Left lung (tissue), 10 donors: ENCODE data around the gene MTARC1. TPM values are rescaled to one million over a fixed set of nuclear protein-coding genes. Genes with fewer than 3 reads are reported as not detected.

Experiments
- ATAC-seq: fragments of 200-7000 bp; cut with Tn5 transposase; one replicate; pipeline ENCODE4 v1.9.1; 2020; ENCODE audit warnings: moderate library complexity
- DNase-seq, 4 donors: peaks; one replicate each; pipeline ENCODE4 v3.0.0-alpha.2; 2013 to 2020
- H3K27ac ChIP-seq, 2 donors: fragments of 200-600 bp; sonication (generic) in 1 of 2; one replicate each; pipeline versions ENCODE4 v1.5.0 to v1.8.0; 2020 to 2021
- H3K27me3 ChIP-seq, 2 donors: fragments of 200-600 bp; sonication (generic) in 1 of 2; one replicate each; pipeline versions ENCODE4 v1.5.0 to v1.8.0; 2020 to 2021
- H3K36me3 ChIP-seq, 2 donors: fragments of 200-600 bp; sonication (generic) in 1 of 2; one replicate each; pipeline versions ENCODE4 v1.5.0 to v1.8.0; 2020 to 2021
- H3K4me1 ChIP-seq, 2 donors: fragments of 200-600 bp; one replicate each; pipeline ENCODE4 v1.8.0; 2021
- H3K4me3 ChIP-seq, 2 donors: fragments of 200-600 bp; sonication (generic) in 1 of 2; one replicate each; pipeline versions ENCODE4 v1.5.0 to v1.8.0; 2020 to 2021; ENCODE audit warnings: mild to moderate bottlenecking in 1 of 2
- H3K9me3 ChIP-seq, 2 donors: fragments of 200-600 bp; sonication (generic) in 1 of 2; one replicate each; pipeline versions ENCODE4 v1.5.0 to v1.8.0; 2020 to 2021
- CTCF ChIP-seq, 2 donors: fragments of 200-600 bp; sonication (generic) in 1 of 2; IDR thresholded peaks; one replicate each; pipeline versions ENCODE4 v1.5.0 to v1.8.0; 2021; ENCODE audit warnings: antibody characterized with exemption in 2 of 2
- intact Hi-C, 2 donors: fragments of 100-400 bp; cut with DNase I; formaldehyde crosslinking; loops; one replicate each; pipeline versions ENCODE4 v1.11.2 to v1.14.2; 2022
- polyA plus RNA-seq, 6 donors: library from polyadenylated mRNA; unstranded; fragments of 120-200 nt; gene quantifications; one replicate each; pipeline ENCODE4 v1.2.1, GENCODE V29; 2013; ENCODE audit not compliant: insufficient read length in 6 of 6
- total RNA-seq, 2 donors: library from RNA; stranded (reverse); fragmentation: NEBNext Ultra II Directional; extraction: Animal tissue kit (Norgen Biotek cat#: 25700); gene quantifications; one replicate each; pipeline ENCODE4 v1.2.1, GENCODE V29; 2021
- donor health status: DM: no; HTN: yes; CAD: no.
- donor health status: DM: no; HTN: no; CAD: no.

The MTARC1 gene
- total and polyA plus RNA-seq, 8 donors: 20.5 to 38.6 (median 23.8) TPM

DNA sequence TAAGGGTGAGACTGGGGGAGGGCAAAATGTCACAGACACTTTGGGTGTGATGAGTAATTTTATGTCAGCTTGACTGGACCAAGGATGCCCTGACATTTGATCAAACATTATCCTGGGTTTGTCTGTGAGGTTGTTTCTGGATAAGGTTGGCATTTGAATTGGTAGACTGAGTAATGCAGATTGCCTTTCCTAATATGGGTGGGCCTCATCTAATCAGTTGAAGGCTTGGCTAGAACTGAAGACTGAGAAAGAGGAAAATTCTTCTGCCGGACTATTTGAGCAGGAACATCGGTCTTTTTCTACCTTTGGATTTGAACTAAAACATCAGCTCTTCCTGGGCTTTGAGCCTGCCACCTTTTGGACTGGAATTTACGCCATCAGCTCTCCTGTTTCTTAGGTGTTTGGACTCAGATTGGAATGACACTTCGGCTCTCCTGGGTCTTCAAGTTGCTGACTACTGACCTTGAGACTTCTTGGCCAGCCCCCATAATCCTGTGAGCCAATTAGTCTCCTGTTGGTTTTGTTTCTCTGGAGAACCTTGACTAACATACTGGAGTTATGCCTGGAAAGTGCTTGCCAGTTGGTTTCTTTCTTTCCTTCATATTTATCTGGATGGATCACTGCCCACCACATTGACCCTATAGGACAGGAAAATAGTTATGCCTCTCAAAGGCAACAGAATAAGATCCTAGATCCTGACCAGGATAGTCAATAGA lies 47.6 kb downstream of the MTARC1 start:
- Histone ChIP-seq H3K36me3 (no peaks in the 10 kb centered on the region), H3K9me3 (no peaks in the 10 kb centered on the region), H3K4me1 (no peaks in the 10 kb centered on the region), H3K27me3 (no peaks in the 10 kb centered on the region), H3K27ac (no peak overlapping the region), H3K4me3 (no peak overlapping the region)
- no peak for DNase-seq
- intact Hi-C loops: no loop called here
- no peak for TF ChIP-seq CTCF (IDR thresholded peaks at IDR 0.05)
- ATAC-seq: no peak

Other genes starting within 250 kb of the MTARC1 start
- gene C1orf115, start 96.5 kb upstream of the MTARC1 start, total RNA-seq: 10 to 100 TPM; 13.1 to 17.0 TPM
- 10 to 100 TPM; 17.6 to 25.0 (median 19.9) TPM for gene C1orf115, start 96.5 kb upstream of the MTARC1 start, polyA plus RNA-seq
- 10 to 100 TPM; 41.2 to 45.8 TPM for gene MTARC2, start 38.6 kb upstream of the MTARC1 start, total RNA-seq
- 10 to 100 TPM; 70.1 to 84.3 (median 81.2) TPM for gene MTARC2, start 38.6 kb upstream of the MTARC1 start, polyA plus RNA-seq
- 10 to 100 TPM; 15.4 to 22.6 TPM for gene HLX, start 92.5 kb downstream of the MTARC1 start, total RNA-seq
- gene HLX, start 92.5 kb downstream of the MTARC1 start, polyA plus RNA-seq: 10 to 100 TPM; 37.5 to 68.9 (median 48.7) TPM